K562 (cell line): Measurements from ENCODE around the gene ZAP70. TPM values are rescaled to one million over a fixed set of nuclear protein-coding genes. Genes with fewer than 3 reads are reported as not detected.
"Not testable (repeated sequence)": the region's sequence is repeated elsewhere in the genome, so short reads cannot be mapped to it uniquely, and the experiment has no call there.

ENCODE experiments used
- ARID1B ChIP-seq: fragments of 450-650 bp; IDR thresholded peaks from 2 replicates; pipeline ENCODE4 v1.6.1; 2016; ENCODE audit warnings: antibody characterized with exemption, mild to moderate bottlenecking, inconsistent platforms
- CBFA2T2 ChIP-seq: fragments of 450-650 bp; conservative IDR thresholded peaks from 2 replicates; pipeline ENCODE4 v1.6.1; 2017; ENCODE audit warnings: mild to moderate bottlenecking
- DDX20 ChIP-seq: fragments of 450-650 bp; IDR thresholded peaks from 2 replicates; pipeline ENCODE4 v1.6.1; 2016; ENCODE audit warnings: missing genetic modification characterization, low read depth, mild to moderate bottlenecking, missing compliant biosample characterization, moderate library complexity
- E2F3 ChIP-seq: fragments of 250-450 bp; sonication (Bioruptor Pico); IDR thresholded peaks from 2 replicates; pipeline ENCODE4 v1.4.0; 2020; ENCODE audit warnings: mild to moderate bottlenecking
- GATAD2A ChIP-seq: fragments of 450-650 bp; IDR thresholded peaks from 2 replicates; pipeline ENCODE4 v1.6.1; 2017
- GTF2A2 ChIP-seq: IDR thresholded peaks from 2 replicates; pipeline ENCODE4 v1.6.1; 2016; ENCODE audit warnings: mild to moderate bottlenecking, missing genetic modification characterization, missing compliant biosample characterization
- MECOM ChIP-seq: fragments of 250-450 bp; sonication (Bioruptor Pico); IDR thresholded peaks from 2 replicates; pipeline ENCODE4 v1.8.0; 2022; ENCODE audit warnings: inconsistent platforms
- PTTG1 ChIP-seq: fragments of 450-650 bp; IDR thresholded peaks from 2 replicates; pipeline ENCODE4 v1.6.1; 2016; ENCODE audit warnings: low read depth, mild to moderate bottlenecking, missing genetic modification characterization, missing compliant biosample characterization
- SMAD4 ChIP-seq: fragments of 250-450 bp; sonication (Bioruptor Pico); conservative IDR thresholded peaks from 2 replicates; pipeline ENCODE4 v1.8.0; 2021; ENCODE audit warnings: inconsistent platforms, mild to moderate bottlenecking, moderate library complexity
- SMARCE1 ChIP-seq: fragments of 450-650 bp; IDR thresholded peaks from 2 replicates; pipeline ENCODE4 v1.7.1; 2016; ENCODE audit warnings: mild to moderate bottlenecking
- TCF3 ChIP-seq: sonication (generic); formaldehyde crosslinking; IDR thresholded peaks from 2 replicates; pipeline ENCODE4 v1.4.0; 2020; ENCODE audit warnings: mild to moderate bottlenecking, missing genetic modification reagents
- TEAD1 ChIP-seq, 2 experiments: fragments of 450-650 bp in 1 of 2; sonication (generic) in 1 of 2; formaldehyde crosslinking; IDR thresholded peaks; 2 replicates each; pipeline versions ENCODE4 v1.4.0 to v1.8.0; 2020 to 2022; ENCODE audit warnings: mild to moderate bottlenecking in 2 of 2, missing genetic modification reagents in 1 of 2
- TEAD4 ChIP-seq, 2 experiments: sonication (generic) in 1 of 2; formaldehyde crosslinking in 1 of 2; IDR thresholded peaks; 2 replicates each; pipeline versions ENCODE4 v1.6.1 to v1.8.0; 2012 to 2022; ENCODE audit warnings: borderline replicate concordance in 1 of 2, inconsistent platforms in 1 of 2, low read length in 1 of 2, mild to moderate bottlenecking in 1 of 2, missing genetic modification reagents in 1 of 2
- TRIM24 ChIP-seq, 2 experiments: fragments of 450-650 bp; IDR thresholded peaks; 2 replicates each; pipeline ENCODE4 v1.6.1; 2016
- ZBTB17 ChIP-seq: fragments of 450-650 bp; formaldehyde crosslinking; IDR thresholded peaks from 2 replicates; pipeline ENCODE4 v1.4.0; 2020; ENCODE audit warnings: mild to moderate bottlenecking
- ZNF133 ChIP-seq: fragments of 250-450 bp; sonication (Bioruptor Pico); IDR thresholded peaks from 2 replicates; pipeline ENCODE4 v1.4.0; 2020; ENCODE audit warnings: mild to moderate bottlenecking
- ZNF165 ChIP-seq: fragments of 250-450 bp; sonication (Bioruptor Pico); IDR thresholded peaks from 2 replicates; pipeline ENCODE4 v1.4.0; 2020; ENCODE audit warnings: borderline replicate concordance
- ZNF239 ChIP-seq: fragments of 250-450 bp; sonication (Bioruptor Pico); IDR thresholded peaks from 2 replicates; pipeline ENCODE4 v1.4.0; 2020; ENCODE audit warnings: mild to moderate bottlenecking
- ZNF589 ChIP-seq: fragments of 200-800 bp; sonication (Bioruptor generic); IDR thresholded peaks from 2 replicates; pipeline ENCODE4 v1.6.1; 2016; ENCODE audit warnings: low read depth, missing genetic modification characterization, missing compliant biosample characterization
- ZNF699 ChIP-seq: fragments of 250-450 bp; sonication (Bioruptor Pico); IDR thresholded peaks from 2 replicates; pipeline ENCODE4 v1.8.0; 2021; ENCODE audit warnings: mild to moderate bottlenecking, moderate library complexity; ENCODE audit not compliant: insufficient replicate concordance
- ZNF75A ChIP-seq: fragments of 450-650 bp; formaldehyde crosslinking; IDR thresholded peaks from 2 replicates; pipeline ENCODE4 v1.4.0; 2020; ENCODE audit warnings: mild to moderate bottlenecking
- polyA plus RNA-seq, 8 experiments: library from polyadenylated mRNA; depleted of rRNA in 4 of 8; stranded (reverse) in 5 of 8; unstranded in 3 of 8; fragments of >200 nt; fragmentation: Nextera tagmentation in 2 of 8; fragmentation: Illumina TruSeq in 1 of 8; extraction: Ambion mirVana in 2 of 8; extraction: Trizol in 1 of 8; gene quantifications; 2 replicates each; pipeline versions ENCODE4 v1.2.1 to v1.2.3, GENCODE V29; 2011 to 2014; ENCODE audit warnings: inconsistent platforms in 1 of 8, missing spikeins in 1 of 8
- total RNA-seq, 7 experiments: library from RNA; depleted of rRNA in 6 of 7; stranded (reverse); fragments of >200 nt in 6 of 7; fragmentation: Illumina TruSeq in 2 of 7; extraction: Trizol in 2 of 7; gene quantifications; 2 replicates each; pipeline versions ENCODE4 v1.2.1 to v1.2.3, GENCODE V29; 2011 to 2021; ENCODE audit warnings: low replicate concordance in 1 of 7
- TF ChIP-seq, protein P1 (sequence below): fragments of 250-450 bp; sonication (Bioruptor Pico); IDR thresholded peaks from 2 replicates; pipeline ENCODE4 v1.8.0; 2022; ENCODE audit warnings: moderate library complexity, mild to moderate bottlenecking, inconsistent platforms
- TF ChIP-seq, protein P2 (sequence below): fragments of 250-450 bp; sonication (Bioruptor Pico); IDR thresholded peaks from 2 replicates; pipeline ENCODE4 v1.4.0; 2020; ENCODE audit warnings: borderline replicate concordance
- TF ChIP-seq, protein P3 (sequence below): fragments of 250-450 bp; sonication (Bioruptor Pico); IDR thresholded peaks from 2 replicates; pipeline ENCODE4 v1.5.0; 2021
- TF ChIP-seq, protein P4 (sequence below): fragments of 250-450 bp; sonication (Bioruptor Pico); IDR thresholded peaks from 2 replicates; pipeline ENCODE4 v1.8.0; 2021; ENCODE audit warnings: moderate library complexity, mild to moderate bottlenecking, inconsistent platforms

ZAP70 gene
- total and polyA plus RNA-seq, 9 of the 15 experiments (the other 6 are each of a cell fraction or from before 2014, with no cell fraction given) = 0.06 to 0.80 (median 0.21) TPM; not detected in 1

DNA sequence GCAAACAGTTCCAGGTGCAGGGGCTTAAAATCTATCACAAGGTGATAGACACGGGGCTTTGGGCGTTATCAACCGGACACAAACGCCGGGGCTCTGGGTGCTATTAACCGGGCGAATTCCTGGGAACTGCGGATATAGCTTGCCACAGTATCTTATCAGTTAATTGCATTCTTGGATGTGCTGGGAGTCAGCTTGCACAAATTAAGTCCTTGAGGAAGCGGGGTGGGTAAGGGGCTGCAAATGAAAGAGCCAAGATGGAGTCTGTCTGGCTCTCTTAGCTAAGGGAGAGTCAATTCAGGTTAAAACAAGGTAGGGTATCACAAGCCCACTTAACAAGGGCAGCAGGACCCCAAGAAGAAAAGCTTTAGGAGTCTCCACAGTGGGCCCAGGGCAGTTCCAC is 1.2 kb upstream of the ZAP70 start (continued):
- TF ChIP-seq PTTG1 (tag) (peak; percentile 93), TCF3 (CRISPR knock-in tag) (peak; percentile 79), ARID1B (peak; percentile 88), ZNF133 (CRISPR knock-in tag) (peak; percentile 94), ZNF699 (CRISPR knock-in tag) (peak; percentile 80), SMAD4 (CRISPR knock-in tag) (peak; percentile 98), CBFA2T2 (peak; percentile 78), MECOM (CRISPR knock-in tag) (peak; percentile 92), ZNF165 (CRISPR knock-in tag) (peak; percentile 91; the same call in 1 of the 2 replicates), ZNF75A (CRISPR knock-in tag) (peak; percentile 31; the same call in 1 of the 2 replicates), TEAD4 (IDR thresholded peaks at IDR 0.05; ENCODE audit: low read length) (peak; percentile 69), TRIM24 (IDR thresholded peaks at IDR 0.05) (peak in 1 of 2 experiments; percentile 37; a peak in 2 of 4 replicates), ZNF239 (CRISPR knock-in tag) (peak; percentile 88), SMARCE1 (peak; percentile 60), DDX20 (tag) (peak; percentile 92), TEAD1 (CRISPR knock-in tag; IDR thresholded peaks at IDR 0.05) (peak in 1 of 2 experiments; percentile 88; a peak in 2 of 4 replicates), E2F3 (CRISPR knock-in tag) (0 out of 2 replicates have a peak, but pooled peaks have one; percentile 50), GTF2A2 (peak; percentile 70; the same call in 1 of the 2 replicates), GATAD2A (0 out of 2 replicates have a peak, but pooled peaks have one; percentile 61), ZBTB17 (peak; percentile 49; the same call in 1 of the 2 replicates), ZNF589 (CRISPR knock-in tag) (peak; percentile 85)
- TF ChIP-seq, protein P1, sequence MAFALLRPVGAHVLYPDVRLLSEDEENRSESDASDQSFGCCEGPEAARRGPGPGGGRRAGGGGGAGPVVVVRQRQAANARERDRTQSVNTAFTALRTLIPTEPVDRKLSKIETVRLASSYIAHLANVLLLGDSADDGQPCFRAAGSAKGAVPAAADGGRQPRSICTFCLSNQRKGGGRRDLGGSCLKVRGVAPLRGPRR = peak; percentile 81; the same call in 1 of the 2 replicates
- TF ChIP-seq, protein P2, sequence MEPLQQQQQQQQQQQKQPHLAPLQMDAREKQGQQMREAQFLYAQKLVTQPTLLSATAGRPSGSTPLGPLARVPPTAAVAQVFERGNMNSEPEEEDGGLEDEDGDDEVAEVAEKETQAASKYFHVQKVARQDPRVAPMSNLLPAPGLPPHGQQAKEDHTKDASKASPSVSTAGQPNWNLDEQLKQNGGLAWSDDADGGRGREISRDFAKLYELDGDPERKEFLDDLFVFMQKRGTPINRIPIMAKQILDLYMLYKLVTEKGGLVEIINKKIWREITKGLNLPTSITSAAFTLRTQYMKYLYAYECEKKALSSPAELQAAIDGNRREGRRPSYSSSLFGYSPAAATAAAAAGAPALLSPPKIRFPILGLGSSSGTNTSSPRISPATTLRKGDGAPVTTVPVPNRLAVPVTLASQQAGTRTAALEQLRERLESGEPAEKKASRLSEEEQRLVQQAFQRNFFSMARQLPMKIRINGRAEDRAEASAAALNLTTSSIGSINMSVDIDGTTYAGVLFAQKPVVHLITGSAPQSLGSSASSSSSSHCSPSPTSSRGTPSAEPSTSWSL = peak; percentile 92; the same call in 1 of the 2 replicates
- TF ChIP-seq TEAD4 (CRISPR knock-in tag; IDR thresholded peaks at IDR 0.05; ENCODE audit: borderline replicate concordance) = not testable (repeated sequence)
- TF ChIP-seq, protein P3, sequence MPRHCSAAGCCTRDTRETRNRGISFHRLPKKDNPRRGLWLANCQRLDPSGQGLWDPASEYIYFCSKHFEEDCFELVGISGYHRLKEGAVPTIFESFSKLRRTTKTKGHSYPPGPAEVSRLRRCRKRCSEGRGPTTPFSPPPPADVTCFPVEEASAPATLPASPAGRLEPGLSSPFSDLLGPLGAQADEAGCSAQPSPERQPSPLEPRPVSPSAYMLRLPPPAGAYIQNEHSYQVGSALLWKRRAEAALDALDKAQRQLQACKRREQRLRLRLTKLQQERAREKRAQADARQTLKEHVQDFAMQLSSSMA (CRISPR knock-in tag) = 0 out of 2 replicates have a peak, but pooled peaks have one; percentile 79
- TF ChIP-seq, protein P4, sequence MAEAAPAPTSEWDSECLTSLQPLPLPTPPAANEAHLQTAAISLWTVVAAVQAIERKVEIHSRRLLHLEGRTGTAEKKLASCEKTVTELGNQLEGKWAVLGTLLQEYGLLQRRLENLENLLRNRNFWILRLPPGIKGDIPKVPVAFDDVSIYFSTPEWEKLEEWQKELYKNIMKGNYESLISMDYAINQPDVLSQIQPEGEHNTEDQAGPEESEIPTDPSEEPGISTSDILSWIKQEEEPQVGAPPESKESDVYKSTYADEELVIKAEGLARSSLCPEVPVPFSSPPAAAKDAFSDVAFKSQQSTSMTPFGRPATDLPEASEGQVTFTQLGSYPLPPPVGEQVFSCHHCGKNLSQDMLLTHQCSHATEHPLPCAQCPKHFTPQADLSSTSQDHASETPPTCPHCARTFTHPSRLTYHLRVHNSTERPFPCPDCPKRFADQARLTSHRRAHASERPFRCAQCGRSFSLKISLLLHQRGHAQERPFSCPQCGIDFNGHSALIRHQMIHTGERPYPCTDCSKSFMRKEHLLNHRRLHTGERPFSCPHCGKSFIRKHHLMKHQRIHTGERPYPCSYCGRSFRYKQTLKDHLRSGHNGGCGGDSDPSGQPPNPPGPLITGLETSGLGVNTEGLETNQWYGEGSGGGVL (CRISPR knock-in tag) = 0 out of 2 replicates have a peak, but pooled peaks have one; percentile 41
